Measurements from ENCODE around the gene CIROP.

CIROP gene

DNA sequence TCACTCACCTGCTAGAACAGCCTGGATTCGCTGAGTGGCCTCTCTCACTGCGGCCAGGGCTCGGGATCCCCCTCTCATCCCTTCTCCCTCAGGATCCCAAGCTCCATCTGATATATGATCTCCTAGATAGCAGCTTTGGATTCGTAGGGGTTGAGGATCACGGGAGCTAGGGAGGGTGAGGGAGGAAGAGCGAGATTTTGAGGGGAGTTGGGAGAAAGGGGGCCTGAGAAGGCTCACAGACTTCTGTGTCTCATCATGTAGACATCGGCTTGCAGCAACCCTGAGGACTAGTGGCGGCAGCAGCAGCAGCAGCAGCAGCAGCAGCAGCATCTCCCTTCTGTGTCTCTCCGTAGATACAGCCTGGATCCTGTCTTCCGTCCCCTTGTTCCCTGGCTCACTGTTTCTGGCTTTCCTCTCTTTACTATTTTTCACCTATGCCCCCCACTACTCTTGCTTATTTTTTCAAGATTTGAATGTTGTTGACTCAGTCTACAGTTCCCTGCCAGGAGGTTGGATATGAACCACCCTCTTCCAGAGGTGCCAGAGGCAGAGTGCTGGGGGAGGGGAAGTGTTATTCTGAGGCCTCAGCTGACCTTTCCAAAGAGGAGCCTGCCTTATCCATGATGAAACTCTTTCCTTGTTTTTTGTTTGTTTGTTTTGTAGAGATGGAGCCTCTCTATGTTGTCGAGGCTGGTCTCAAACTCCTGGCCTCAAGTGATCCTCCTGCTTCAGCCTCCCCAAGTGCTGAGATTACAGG lies at the start of gene CIROP:
CIROP (minus strand) TSS at position 399 of the 757 bp plus-strand sequence; CDS start at position 330, 69 bp downstream.
- no peak within 1 kb of the TSS for H3K27ac ChIP-seq
- TF ChIP-seq CTCF (conservative IDR thresholded peaks at IDR 0.05), result no peak
- no peak for TF ChIP-seq ZFX (IDR thresholded peaks at IDR 0.05)

DNA sequence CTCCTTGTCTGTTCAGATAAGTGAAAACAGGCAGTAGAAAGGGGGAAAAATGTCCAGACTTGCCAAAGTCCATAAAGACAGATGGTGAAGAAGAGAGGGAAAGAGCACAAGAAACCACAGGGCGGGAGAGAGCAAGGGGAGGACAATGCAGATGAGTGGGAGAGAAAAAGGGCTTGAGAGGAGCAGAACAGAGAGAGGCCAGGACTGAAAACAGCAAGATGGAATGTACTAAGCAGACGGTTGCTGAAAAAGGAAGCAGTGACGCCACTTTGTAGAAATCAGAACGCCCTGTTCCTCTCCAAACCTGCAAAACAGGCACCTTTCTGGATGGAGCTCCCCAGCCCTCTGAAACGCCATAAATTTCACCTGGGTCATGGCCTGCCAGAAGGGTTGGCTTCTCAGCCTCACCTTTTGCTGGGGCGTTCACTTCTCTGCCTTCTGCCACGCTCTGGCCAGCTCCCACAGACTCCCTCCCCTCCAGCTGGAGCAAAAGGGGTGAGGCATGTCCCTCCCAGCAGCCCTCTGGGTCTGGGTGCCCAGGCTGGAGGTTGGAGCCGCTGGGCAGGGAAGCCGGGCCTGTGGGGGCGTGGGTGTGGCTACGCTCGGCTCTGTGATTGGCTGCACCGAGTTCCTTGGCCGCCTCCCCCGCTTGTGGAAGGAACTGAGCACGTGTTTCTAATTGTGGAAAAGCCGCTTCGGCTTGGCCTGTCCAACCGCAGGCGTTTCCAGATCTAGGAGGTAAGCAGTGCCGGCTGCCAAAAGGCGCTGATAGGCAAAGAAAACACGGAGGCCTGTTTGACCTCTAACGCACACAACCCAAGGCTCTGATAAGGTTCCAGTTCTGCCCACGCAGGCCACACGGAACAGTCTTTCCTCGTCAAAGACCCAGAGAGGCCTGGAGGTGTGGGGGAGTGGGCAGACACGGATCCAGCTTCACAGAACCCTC lies 49.3 kb upstream of the CIROP start:
- peak overlapping the region; percentile 97 for H3K27ac ChIP-seq

DNA sequence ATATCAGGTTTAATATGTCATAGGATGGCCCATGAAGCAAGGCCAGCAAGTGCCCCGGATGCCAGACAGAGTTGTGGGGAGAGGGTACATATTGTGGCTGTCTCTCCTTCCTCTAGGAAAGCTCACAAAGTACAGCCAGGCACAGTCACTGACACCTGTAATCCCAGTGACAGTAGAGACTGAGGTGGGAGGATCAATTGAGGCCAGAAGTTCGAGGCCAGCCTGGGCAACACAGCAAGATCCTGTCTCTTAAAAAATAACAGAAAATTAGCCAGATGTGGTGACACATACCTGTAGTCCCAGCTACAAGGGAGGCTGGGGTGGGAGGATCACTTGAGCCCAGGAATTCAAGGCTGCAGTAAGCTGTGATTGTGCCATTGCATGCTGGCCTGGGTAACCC lies 46.6 kb upstream of the CIROP start:
- H3K27ac ChIP-seq, result no peak overlapping the region
- no peak for TF ChIP-seq ZFX (IDR thresholded peaks at IDR 0.05)
- no peak for TF ChIP-seq CTCF (conservative IDR thresholded peaks at IDR 0.05)

More for the DNA sequence above, 49.3 kb upstream of the CIROP start:
- TF ChIP-seq CTCF (conservative IDR thresholded peaks at IDR 0.05), result no peak
- TF ChIP-seq ZFX (IDR thresholded peaks at IDR 0.05), result no peak

DNA sequence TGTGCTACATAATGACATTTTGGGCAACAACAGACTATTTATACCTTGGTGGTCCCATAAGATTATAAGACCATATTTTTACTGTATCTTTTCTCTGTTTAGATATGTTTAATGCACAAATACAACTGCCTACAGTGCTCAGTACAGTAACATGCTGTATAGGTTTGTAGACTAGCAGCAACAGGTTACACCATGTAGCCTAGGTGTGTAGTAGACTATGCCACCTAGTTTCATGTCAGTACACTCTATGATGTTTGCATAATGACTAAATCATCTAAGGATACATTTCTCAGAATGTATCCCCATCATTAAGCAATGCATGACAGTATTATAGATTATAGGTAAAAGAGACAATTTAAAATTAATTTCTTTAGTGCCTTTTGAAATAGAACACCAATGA lies 45.0 kb upstream of the CIROP start:
- no peak overlapping the region for H3K27ac ChIP-seq
- no peak for TF ChIP-seq ZFX (IDR thresholded peaks at IDR 0.05)
- TF ChIP-seq CTCF (conservative IDR thresholded peaks at IDR 0.05), result no peak

- TF ChIP-seq ZFX (IDR thresholded peaks at IDR 0.05) (no peak), CTCF (conservative IDR thresholded peaks at IDR 0.05) (no peak)
- H3K27ac ChIP-seq, result no peak overlapping the region
These were observed 43.9 kb upstream of the CIROP start for GRCh38 chr14:23148591-23149249.

DNA sequence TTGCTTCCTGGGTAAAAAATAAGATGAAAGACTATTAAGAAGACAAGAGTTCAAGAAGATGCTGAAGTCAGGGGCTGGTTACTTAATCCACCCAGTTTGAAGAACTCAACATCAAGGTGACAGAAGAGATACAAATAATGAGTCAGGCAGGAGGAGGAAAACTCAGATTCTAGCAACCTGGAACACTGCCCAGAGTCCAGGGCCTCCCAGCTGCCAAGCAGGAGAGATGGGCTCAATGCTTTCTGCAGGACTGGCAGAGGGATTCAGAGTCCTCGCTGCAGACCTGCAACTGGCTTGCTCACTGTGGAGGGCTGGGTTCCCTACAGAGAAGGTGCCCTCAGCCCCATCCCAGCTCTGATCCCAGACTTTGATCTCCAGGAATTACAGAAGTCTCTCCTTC lies 42.9 kb upstream of the CIROP start:
- H3K27ac ChIP-seq, result no peak overlapping the region
- TF ChIP-seq CTCF (conservative IDR thresholded peaks at IDR 0.05) (no peak), ZFX (IDR thresholded peaks at IDR 0.05) (no peak)
